BLaER1 treated with 17β-estradiol and CSF1 and Interleukin-3, amounts not matched to agents 10 nM and 100 nM (cell line): ENCODE data around the gene TMPRSS3.

ENCODE experiments used
- H3K27ac ChIP-seq, 11 experiments: shearing (Covaris generic); formaldehyde crosslinking; 2 replicates each; pipeline ENCODE4 v1.8.1; 2022
- H3K27me3 ChIP-seq, 11 experiments: shearing (Covaris generic); formaldehyde crosslinking; 2 replicates each; pipeline ENCODE4 v1.8.1; 2022
- H3K36me3 ChIP-seq, 11 experiments: shearing (Covaris generic); formaldehyde crosslinking; 2 replicates each; pipeline ENCODE4 v1.8.1; 2022
- H3K4me1 ChIP-seq, 10 experiments: shearing (Covaris generic); formaldehyde crosslinking; 2 replicates each; pipeline ENCODE4 v1.8.1; 2022
- H3K4me2 ChIP-seq, 11 experiments: shearing (Covaris generic); formaldehyde crosslinking; 2 replicates each; pipeline ENCODE4 v1.8.1; 2022
- H3K4me3 ChIP-seq, 10 experiments: shearing (Covaris generic); formaldehyde crosslinking; 2 replicates each; pipeline ENCODE4 v1.8.1; 2022
- H3K9ac ChIP-seq, 11 experiments: shearing (Covaris generic); formaldehyde crosslinking; 2 replicates each; pipeline ENCODE4 v1.8.1; 2022
- H3K9me3 ChIP-seq, 11 experiments: shearing (Covaris generic); formaldehyde crosslinking; replicated peaks in 1 of 11; 2 replicates each; pipeline ENCODE4 v1.8.1; 2022
- H4K20me1 ChIP-seq, 11 experiments: shearing (Covaris generic); formaldehyde crosslinking; 2 replicates each; pipeline ENCODE4 v1.8.1; 2022
- Cebpa-rat ChIP-seq, 11 experiments: shearing (Covaris generic); IDR thresholded peaks; 2 replicates each; pipeline ENCODE4 v1.8.1; 2022

The TMPRSS3 gene

GRCh38 chr21:42378418-42378817 is 17.4 kb downstream of the TMPRSS3 start:
- Histone ChIP-seq H3K4me3 (no peak overlapping the region), H3K4me2 (peak overlapping the region in 3 of 11 experiments; percentile 6 to 24 (median 15); a peak in 4 of 22 replicates), H3K27ac (no peak overlapping the region), H3K9ac (no peak overlapping the region), H3K36me3 (peaks cover 0 to 10% (median 0%) of the 10 kb centered on the region in 11 experiments; a peak in 4 of 22 replicates), H4K20me1 (no peaks in the 10 kb centered on the region), H3K4me1 (peaks cover 33 to 53% (median 42%) of the 10 kb centered on the region in 10 experiments), H3K9me3 (peaks cover 14 to 28% (median 26%) of the 10 kb centered on the region in 11 experiments), H3K27me3 (no peaks in the 10 kb centered on the region)
- no peak for TF ChIP-seq Cebpa-rat (IDR thresholded peaks at IDR 0.05)

DNA sequence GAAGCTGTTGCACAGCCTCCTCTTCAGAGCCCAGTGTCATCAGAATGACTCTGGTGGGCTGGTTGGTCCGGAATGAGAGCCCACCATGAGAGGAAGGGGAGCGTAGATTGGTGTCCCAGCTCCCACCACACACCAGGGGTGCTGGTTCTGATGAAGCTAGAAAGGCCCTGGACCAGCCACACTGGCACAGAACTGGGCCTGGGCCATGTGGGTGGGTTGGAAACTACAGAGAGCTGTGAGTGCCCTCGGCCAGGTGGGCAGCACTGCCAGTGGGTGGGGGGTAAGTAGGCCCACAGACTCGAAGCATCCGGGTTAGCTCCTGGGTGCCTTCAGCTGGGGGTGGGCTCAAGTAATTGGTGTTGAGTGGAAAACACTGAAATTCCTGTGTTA is 17.9 kb downstream of the TMPRSS3 start:
- no peaks in the 10 kb centered on the region; a peak in 1 of 22 replicates for H3K27me3 ChIP-seq
- no peaks in the 10 kb centered on the region for H4K20me1 ChIP-seq
- peaks cover 33 to 53% (median 42%) of the 10 kb centered on the region in 10 experiments for H3K4me1 ChIP-seq
- no peak overlapping the region; a peak in 1 of 22 replicates for H3K4me2 ChIP-seq
- no peak overlapping the region for H3K27ac ChIP-seq
- H3K4me3 ChIP-seq, result no peak overlapping the region
- TF ChIP-seq Cebpa-rat (IDR thresholded peaks at IDR 0.05), result no peak
- peaks cover 0 to 10% (median 0%) of the 10 kb centered on the region in 11 experiments; a peak in 4 of 22 replicates for H3K36me3 ChIP-seq
- peaks cover 14 to 25% (median 21%) of the 10 kb centered on the region in 11 experiments for H3K9me3 ChIP-seq
- no peak overlapping the region for H3K9ac ChIP-seq

DNA sequence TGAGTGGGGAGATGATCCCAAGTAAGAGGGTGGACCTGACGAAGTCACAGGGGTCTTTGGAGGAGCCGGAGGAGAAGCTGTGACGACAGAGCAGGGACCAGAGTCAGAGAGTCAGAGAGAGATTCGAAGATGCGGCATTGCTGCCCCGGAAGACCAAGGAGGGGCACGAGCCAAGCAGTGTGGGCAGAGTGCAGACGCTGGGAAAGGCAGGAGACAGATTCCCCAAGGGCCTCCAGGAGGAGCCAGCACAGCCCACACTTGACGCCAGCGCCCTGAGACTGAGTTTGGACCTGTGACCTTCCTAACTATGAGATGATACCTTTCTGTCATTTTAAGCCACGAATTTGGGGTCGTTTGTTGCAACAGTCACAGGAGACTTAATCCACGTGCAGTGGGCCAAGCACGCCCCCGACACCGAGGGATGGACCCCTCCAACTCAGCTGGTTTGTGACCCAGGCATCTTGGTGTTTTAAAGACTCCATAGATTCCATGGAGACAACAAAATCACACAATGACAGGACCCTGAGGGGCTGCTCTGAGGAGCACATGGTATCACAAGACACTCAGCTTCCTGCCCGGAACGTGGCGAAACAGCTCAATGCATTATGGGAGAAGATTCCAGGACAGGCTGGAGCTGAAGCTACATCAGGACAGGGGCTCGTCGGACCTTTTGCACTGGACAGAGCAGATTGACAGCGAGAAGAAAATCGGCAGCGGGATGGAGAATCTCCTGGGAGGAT is 18.5 kb downstream of the TMPRSS3 start:
- H3K27me3 ChIP-seq, result peaks cover 0 to 3% (median 0%) of the 10 kb centered on the region in 11 experiments; a peak in 1 of 22 replicates
- no peak for TF ChIP-seq Cebpa-rat (IDR thresholded peaks at IDR 0.05)

DNA sequence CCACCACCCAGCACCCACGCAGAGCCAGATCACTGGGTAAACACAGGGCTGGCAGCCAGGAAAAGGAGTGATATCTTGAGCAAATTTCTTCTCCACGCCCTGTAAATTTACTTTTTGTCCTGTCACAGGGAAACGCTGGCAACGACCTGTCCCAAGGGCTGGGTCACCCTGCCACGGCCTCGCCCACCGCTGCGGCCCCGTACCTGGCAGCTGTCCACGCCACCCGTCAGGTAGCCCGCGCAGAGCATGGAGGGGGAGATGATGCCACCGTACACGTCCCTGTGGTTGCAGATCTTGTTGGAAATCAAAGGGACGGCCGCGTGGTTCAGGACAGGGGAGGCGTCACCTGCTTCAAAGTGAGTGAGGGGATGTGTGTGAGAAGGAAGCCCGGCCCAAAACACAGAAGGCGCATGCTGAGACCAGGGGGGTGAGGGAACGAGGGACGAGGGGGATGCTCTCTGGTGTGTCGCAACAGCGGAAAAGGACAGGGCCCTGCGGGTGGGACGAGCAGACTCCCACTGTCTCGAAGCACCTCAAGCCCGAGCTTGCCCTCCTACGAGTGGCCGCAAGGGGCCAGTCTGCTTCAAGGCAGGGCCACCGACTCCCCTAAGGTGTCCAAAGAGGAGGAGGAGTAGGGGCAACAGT is 19.4 kb downstream of the TMPRSS3 start:
- peaks cover 0 to 1% (median 0%) of the 10 kb centered on the region in 11 experiments; a peak in 2 of 22 replicates for H3K36me3 ChIP-seq
- peaks cover 30 to 63% (median 50%) of the 10 kb centered on the region in 10 experiments for H3K4me1 ChIP-seq
- H3K9me3 ChIP-seq, result peaks cover 4 to 10% (median 6%) of the 10 kb centered on the region in 11 experiments; a peak in 21 of 22 replicates
- 0 out of 22 replicates have a peak, but pooled peaks of 1 of the 11 experiments have one; percentile 19 for TF ChIP-seq Cebpa-rat (IDR thresholded peaks at IDR 0.05)
- H3K4me2 ChIP-seq, result no peak overlapping the region
- H3K4me3 ChIP-seq, result no peak overlapping the region
- peaks cover 0 to 3% (median 0%) of the 10 kb centered on the region in 11 experiments; a peak in 1 of 22 replicates for H3K27me3 ChIP-seq
- H3K9ac ChIP-seq, result no peak overlapping the region
- H4K20me1 ChIP-seq, result no peaks in the 10 kb centered on the region
- H3K27ac ChIP-seq, result no peak overlapping the region

More for the DNA sequence above, 18.5 kb downstream of the TMPRSS3 start:
- H4K20me1 ChIP-seq, result no peaks in the 10 kb centered on the region
- no peak overlapping the region for H3K9ac ChIP-seq
- H3K36me3 ChIP-seq, result peaks cover 0 to 10% (median 0%) of the 10 kb centered on the region in 11 experiments; a peak in 4 of 22 replicates
- no peak overlapping the region for H3K4me3 ChIP-seq
- H3K4me2 ChIP-seq, result no peak overlapping the region
- peaks cover 14 to 20% (median 16%) of the 10 kb centered on the region in 11 experiments for H3K9me3 ChIP-seq
- H3K4me1 ChIP-seq, result peaks cover 31 to 53% (median 42%) of the 10 kb centered on the region in 10 experiments
- no peak overlapping the region for H3K27ac ChIP-seq

DNA sequence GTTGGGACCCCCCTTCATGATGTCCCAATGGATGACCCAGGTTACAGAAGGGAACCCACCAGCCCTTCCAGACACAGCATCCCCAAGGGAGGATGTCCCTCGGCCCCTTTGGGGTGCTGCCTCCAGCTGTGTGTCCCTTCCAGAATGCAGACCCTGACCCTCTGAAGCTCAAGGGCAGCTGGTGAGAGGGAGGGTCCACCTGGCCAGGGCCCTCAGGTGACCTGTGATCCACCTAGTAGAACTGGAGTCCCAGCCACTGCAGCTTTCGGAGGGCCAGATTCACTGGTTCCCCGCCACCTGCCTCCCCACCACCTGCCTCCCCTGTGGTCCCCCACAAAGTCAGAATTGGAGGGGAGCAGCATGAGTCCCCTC is 19.9 kb downstream of the TMPRSS3 start:
- H3K4me2 ChIP-seq, result no peak overlapping the region; a peak in 1 of 22 replicates
- H3K27me3 ChIP-seq, result peaks cover 0 to 3% (median 0%) of the 10 kb centered on the region in 11 experiments; a peak in 1 of 22 replicates
- H4K20me1 ChIP-seq, result no peaks in the 10 kb centered on the region
- H3K27ac ChIP-seq, result no peak overlapping the region
- no peak overlapping the region for H3K4me3 ChIP-seq
- no peak overlapping the region for H3K9ac ChIP-seq
- H3K9me3 ChIP-seq, result peaks cover 0 to 5% (median 1%) of the 10 kb centered on the region in 11 experiments; a peak in 10 of 22 replicates
- no peaks in the 10 kb centered on the region for H3K36me3 ChIP-seq
- no peak for TF ChIP-seq Cebpa-rat (IDR thresholded peaks at IDR 0.05)
- peaks cover 30 to 68% (median 55%) of the 10 kb centered on the region in 10 experiments for H3K4me1 ChIP-seq

GRCh38 chr21:42375506-42375905 is 20.3 kb downstream of the TMPRSS3 start:
- H3K4me1 ChIP-seq, result peaks cover 30 to 71% (median 60%) of the 10 kb centered on the region in 10 experiments
- H3K4me3 ChIP-seq, result no peak overlapping the region
- H3K27me3 ChIP-seq, result peaks cover 0 to 3% (median 0%) of the 10 kb centered on the region in 11 experiments; a peak in 1 of 22 replicates
- H4K20me1 ChIP-seq, result no peaks in the 10 kb centered on the region
- H3K27ac ChIP-seq, result no peak overlapping the region
- H3K4me2 ChIP-seq, result peak overlapping the region in 1 of 11 experiments; percentile 12; a peak in 2 of 22 replicates
- peaks cover 0 to under 1% (median 0%) of the 10 kb centered on the region in 11 experiments; a peak in 1 of 22 replicates for H3K9me3 ChIP-seq
- H3K9ac ChIP-seq, result no peak overlapping the region
- TF ChIP-seq Cebpa-rat (IDR thresholded peaks at IDR 0.05), result no peak
- no peaks in the 10 kb centered on the region for H3K36me3 ChIP-seq

GRCh38 chr21:42374864-42375499 is 20.9 kb downstream of the TMPRSS3 start:
- Histone ChIP-seq H3K9ac (no peak overlapping the region), H3K4me3 (no peak overlapping the region), H4K20me1 (no peaks in the 10 kb centered on the region), H3K4me2 (peak overlapping the region in 2 of 11 experiments; percentile 12 to 82; a peak in 2 of 22 replicates), H3K27me3 (peaks cover 0 to 3% (median 0%) of the 10 kb centered on the region in 11 experiments; a peak in 1 of 22 replicates), H3K27ac (no peak overlapping the region), H3K36me3 (no peaks in the 10 kb centered on the region), H3K4me1 (peaks cover 26 to 71% (median 60%) of the 10 kb centered on the region in 10 experiments), H3K9me3 (no peaks in the 10 kb centered on the region)
- TF ChIP-seq Cebpa-rat (IDR thresholded peaks at IDR 0.05), result no peak

GRCh38 chr21:42374457-42374856 is 21.4 kb downstream of the TMPRSS3 start:
- peak overlapping the region in 8 of 11 experiments; percentile 74 to 91 (median 84); a peak in 12 of 22 replicates for H3K4me2 ChIP-seq
- H3K9me3 ChIP-seq, result no peaks in the 10 kb centered on the region
- no peak for TF ChIP-seq Cebpa-rat (IDR thresholded peaks at IDR 0.05)
- H3K9ac ChIP-seq, result no peak overlapping the region
- H3K27ac ChIP-seq, result no peak overlapping the region
- H3K4me3 ChIP-seq, result no peak overlapping the region
- peaks cover 0 to 3% (median 0%) of the 10 kb centered on the region in 11 experiments; a peak in 1 of 22 replicates for H3K27me3 ChIP-seq
- H4K20me1 ChIP-seq, result no peaks in the 10 kb centered on the region
- peaks cover 21 to 71% (median 59%) of the 10 kb centered on the region in 10 experiments for H3K4me1 ChIP-seq
- H3K36me3 ChIP-seq, result no peaks in the 10 kb centered on the region
